HG03520 (cell line): Measurements from ENCODE around the gene GRAMD1B.
A peak's percentile ranks its signal among the peaks of the same experiment; 100 is the strongest.

Experiments used
- ATAC-seq: cut with Tn5 transposase; IDR thresholded peaks from one replicate; pipeline ENCODE4 v1.9.1; 2021; ENCODE audit warnings: mild to moderate bottlenecking, moderate library complexity; ENCODE audit not compliant: unreplicated experiment

The GRAMD1B gene

DNA sequence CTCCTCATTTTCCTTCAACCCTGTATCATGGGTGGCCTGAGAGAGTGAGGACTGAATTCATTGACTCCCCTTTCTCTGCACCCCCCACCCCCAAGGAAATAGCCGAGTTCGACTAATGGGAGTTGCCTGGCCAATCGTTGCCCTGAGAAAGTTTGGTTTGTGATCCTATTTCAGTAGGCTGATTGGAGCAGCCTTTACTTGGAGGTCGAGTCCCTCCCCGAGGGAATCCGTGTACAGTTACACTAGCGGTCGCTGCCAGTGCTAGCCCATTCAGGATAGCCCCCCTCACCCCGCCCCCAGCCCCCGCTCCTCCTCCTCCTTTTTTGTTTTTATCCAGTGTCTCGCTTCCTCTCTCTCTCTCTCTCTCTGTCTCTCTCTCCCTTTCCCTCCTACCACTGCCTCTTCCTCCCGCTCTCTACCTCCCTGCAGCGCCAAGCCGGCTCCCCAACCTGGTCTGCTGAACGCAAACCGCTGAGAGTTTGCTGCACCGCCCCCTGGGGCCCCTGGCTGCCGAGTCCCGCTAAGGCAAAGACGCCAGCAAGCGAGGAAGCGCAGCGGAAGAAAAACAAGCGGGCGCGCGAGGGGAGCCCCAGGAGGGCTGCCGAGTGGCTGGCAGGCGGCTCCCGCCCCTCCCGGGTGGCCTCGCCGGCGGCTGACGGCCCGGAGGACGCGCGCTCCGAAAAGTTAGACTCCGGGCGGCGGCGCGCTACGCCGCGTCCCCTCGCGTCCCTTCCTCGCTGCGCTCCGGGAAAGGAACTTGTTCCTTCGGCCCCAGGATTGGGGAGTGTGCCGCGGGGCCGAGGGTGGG lies at the start of gene GRAMD1B:
Gene GRAMD1B, plus strand, starts transcription at position 357 of the 808 bp plus-strand sequence. CDS start 524 bp downstream, outside the sequence.
- ATAC-seq, result peak; percentile 37

DNA sequence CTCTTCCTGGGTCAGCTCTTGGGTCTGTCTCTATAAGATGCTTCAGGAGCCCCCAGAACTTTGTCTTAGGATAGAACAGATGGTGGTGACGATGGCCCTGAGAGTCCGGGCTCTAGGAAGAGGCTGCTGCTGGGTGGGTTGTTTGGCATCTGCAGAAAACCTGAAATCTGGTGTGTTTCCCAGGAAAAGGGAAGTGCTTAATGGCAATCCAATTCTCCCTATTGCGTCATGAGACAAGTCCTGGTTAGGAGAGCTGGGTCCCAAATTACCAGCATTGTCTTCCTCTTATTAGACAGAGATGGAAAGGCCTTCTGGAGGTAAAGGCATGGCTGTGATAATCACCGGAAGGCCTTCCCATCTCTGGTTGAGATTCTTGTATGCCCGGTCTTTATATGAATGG lies 48.9 kb upstream of the GRAMD1B start:
- ATAC-seq, result no peak

DNA sequence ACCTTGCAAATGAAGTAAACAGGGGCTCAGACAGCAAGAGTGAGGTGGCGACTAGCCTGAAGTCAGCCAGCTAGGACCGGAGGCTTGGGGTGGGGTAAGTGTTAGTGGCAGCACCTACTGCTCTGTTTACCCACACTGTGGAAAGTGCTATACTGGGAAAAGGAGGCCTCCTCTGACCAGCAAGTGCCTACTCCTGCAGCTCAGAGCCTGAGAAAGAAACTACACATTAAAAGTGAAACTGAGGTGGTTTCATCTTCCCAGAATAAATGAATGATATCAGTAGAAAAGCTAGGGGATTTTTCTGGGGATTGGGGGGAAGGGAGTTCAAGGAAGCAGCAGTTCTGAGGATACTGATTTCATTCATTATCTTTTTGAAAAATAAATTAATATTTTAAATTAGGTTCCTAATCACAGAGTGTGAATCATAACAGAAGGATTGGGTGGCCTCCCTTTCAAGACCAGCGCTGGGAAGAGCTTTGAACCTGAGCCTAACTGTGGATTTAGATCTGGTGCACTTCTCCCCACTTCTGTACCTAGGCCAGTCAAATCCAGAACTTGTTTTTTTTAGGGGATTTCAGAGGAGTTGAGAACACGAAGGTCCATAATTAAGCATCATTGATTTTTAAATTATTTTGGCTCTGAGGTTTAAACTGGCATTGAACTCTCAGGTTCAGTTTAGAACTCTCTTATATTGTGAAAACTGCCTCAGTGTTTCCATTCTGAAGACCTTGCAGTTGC lies 48.1 kb upstream of the GRAMD1B start:
- ATAC-seq, result peak; percentile 64

DNA sequence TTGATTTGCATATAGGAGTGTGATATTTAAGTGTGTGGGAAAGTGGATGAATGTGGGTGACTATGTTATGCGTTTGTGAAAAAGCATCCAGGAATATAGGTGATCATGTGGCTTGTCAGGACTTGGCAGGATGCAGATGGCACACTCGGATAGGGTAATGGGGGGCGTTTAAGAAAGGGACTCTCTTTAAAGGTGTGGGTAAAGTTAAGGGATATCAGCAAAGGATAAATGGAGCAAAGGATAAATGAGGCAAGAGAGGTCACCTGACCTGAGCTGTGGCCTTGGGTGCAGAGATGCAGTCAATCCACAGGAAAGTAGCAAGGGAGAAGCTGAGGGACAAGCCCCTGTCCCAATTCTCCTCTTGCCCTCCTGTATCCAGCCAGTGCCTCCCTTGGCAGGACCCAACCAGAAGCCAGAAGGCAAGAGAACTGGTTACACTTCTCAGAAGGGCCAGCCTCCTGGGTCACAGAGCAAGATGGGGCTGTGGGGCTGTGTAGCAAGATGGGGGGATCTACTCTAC lies 47.5 kb upstream of the GRAMD1B start:
- ATAC-seq, result peak; percentile 10

DNA sequence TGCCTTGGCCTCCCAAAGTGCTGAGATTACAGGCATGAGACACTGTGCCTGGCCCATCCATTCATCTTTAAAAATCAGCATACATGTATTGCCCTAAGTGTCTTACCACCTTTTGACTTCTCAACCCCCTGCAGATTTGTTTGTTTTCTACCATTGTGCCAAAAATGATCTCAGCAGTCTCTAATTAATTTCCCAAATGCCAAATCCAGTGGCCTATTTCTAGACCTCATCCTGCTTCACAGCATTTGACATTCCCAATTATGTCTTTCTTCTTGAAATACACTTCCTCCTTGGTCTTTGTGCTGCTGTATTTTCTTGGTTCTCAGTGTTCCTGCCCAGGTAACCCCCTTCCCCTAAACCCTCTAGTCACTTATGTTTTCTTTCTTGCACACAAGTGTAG lies 46.0 kb upstream of the GRAMD1B start:
- ATAC-seq, result no peak

DNA sequence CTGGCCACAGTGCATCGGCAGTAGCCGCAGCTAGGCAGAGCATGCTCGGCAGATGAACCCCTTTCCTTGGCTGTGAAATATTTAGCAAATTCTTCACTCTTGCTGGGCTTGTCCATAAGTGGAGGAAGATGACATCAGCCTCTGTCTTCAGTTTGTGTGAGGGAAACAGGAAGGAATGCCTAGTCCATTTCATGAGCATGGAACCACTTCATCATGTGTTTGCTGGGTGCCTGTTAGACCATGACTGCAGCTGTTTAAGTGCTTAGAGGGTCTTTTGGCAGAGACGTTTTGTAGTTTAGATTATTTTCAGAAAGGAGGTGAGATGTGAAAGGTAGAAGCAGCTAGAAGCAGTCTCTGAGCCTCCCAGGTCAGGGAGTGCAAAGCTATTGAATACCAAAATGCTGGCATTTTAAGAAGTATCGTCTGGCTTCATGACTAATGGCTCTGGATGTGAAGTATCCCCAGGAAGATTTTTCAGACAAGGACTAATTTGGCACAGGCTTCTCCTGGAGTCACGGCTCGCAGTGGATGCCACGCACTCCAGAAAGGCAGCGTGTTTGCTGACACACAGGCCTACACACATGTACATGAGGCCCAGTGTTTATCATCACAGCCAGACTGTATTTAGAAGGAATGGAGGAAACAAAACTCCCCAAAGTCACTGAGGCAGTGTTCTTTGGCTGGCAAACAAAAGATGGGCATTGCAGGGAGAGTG lies 43.1 kb upstream of the GRAMD1B start:
- no peak for ATAC-seq

DNA sequence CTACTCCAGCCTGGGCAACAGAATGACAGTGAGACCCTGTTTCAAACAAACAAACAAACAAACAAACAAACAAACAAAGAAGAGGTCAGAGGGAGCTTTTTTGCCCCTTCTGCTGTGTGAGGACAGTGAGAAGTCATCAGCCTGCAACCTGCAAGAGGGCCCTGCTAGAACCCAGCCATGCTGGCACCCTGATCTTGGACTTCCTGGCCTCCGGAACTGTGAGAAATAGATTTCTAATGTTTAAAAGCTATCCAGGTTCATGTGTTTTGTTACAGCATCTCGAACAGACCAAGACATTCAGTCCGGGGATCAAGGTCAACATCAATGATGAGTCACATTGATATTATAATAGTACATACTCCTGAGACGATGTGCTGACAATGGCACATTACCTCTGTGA lies 41.4 kb upstream of the GRAMD1B start:
- no peak for ATAC-seq

DNA sequence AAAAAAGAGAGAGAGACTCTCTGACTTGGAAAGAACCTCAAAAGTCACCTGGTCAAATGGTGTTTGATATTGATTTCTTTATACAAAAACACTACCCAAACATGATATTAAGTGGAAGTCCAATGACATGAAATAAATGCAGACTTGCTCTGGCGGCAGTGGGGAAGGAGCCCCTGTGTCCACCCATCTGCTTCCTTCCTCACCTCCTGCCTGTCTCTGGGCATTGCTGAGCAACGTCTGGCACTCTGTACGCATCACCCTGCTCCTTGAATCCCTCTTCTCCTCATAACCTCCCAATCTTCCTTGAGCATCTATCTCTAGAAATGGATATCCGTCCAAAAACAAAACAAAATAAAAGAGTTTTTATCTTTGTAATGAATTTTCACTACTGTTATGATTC lies 39.9 kb upstream of the GRAMD1B start:
- ATAC-seq, result no peak

DNA sequence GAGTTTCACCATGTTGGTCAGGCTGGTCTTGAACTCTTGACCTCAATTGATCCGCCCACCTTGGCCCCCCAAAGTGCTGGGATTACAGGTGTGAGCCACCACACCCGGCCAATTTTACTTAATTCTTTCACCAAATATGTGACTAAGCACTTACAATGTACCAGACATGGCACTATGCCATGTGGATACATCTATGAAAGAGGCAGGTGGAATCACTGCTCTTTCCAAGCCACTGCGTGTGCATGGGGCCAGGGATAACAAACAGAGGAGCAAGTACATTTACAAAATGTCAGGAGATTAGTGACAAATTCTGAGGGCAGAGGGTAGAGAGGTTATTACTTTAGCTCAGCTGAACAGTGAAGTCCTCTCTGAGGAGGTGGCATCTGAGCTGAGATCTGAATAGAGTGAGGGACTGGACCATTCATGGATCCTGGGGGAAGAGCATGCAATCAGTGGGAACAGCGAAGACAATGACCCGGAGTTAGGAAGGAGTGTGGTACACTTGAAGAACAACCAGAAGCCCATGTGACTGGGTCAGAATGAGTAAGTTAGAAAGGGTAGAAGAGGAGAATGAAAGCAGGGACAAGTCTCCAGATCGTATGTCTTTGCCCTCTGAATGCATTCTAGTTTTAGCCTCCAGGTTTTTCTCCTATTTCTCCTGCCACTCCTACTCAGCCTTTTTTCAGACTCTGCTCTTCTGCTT lies 38.3 kb upstream of the GRAMD1B start:
- ATAC-seq, result no peak

DNA sequence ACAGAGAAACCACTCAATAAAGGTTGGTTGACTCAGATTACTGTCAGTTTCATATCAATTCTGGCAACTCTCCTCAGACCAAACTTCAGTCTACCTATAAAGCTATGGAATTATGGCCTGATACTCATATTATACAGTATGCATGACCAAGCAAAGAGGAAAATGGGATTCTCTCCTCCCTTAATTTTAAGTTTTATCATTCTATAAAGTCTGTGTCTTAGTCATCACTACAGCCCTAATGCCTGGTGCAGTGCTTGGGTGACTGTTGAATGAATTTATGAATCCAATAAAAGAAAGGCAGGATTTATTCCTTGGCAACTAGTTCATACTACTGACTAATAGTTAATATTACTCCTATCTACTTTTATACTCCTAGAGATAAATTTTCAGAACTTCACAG lies 37.6 kb upstream of the GRAMD1B start:
- ATAC-seq, result no peak

DNA sequence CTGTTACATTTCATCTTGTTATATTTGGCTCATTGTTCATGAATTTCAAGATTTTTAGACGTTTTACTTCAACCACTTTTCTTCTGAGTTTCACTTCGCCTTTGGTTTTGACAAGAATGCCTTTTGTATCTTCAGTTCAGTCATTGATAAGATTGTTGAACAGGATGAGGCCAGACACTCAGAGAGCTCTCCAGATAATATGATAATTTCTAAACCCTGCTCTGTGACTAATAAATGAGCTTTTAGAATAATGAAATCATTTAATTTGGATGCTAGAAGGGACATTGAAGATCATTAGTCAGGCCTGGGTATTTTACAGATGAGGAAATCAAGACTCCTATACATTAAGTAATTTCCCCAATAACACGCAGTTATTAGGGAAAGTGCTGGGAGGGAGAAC lies 37.2 kb upstream of the GRAMD1B start:
- ATAC-seq, result no peak

DNA sequence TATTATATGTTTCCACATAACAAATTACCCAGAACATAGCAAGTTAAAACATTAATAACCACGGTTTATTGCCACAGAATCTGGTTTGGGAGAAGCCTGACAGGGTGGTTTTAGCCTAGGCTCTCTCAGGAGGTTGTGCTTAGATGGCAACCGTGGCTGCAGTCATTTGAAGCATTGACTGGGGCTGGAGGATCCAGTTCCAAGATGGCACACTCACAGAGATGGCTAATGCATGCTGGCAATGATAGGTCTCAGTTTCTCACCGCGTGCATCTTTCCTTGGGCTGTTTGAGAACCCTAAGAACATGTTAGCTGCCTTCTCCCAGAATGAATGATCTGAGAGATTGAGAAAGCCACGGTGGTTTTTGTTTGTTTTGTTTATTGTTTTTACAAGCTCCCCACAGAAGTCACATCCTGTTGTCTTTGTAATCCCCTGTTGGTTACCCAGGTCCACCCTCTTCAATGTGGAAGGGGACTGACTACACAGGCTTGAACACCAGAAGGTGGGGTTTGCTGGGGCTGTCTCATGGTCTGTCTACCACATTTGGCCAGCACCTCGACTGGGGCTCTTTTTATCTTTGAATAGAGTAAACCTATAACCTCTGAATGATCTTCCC lies 36.6 kb upstream of the GRAMD1B start:
- no peak for ATAC-seq

DNA sequence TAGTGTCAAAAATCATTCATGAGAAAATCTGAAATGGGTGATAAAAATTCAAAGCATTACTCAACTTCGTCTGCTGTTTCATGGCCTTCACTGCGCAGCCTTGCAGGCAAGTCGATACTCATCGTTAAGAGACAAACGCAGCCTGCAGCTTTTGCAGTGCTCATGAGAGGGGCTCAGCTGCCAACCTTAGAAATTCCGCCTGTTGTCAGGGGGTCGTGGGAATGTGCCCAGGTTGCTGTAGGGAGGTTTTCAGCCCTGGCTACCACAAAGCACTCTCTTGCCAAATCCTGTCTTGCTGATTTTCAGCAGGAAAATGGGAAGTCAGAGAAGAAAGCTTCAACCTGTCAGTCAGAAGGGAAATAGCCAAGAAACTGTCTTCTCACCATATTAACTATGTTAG lies 25.4 kb upstream of the GRAMD1B start:
- no peak for ATAC-seq

DNA sequence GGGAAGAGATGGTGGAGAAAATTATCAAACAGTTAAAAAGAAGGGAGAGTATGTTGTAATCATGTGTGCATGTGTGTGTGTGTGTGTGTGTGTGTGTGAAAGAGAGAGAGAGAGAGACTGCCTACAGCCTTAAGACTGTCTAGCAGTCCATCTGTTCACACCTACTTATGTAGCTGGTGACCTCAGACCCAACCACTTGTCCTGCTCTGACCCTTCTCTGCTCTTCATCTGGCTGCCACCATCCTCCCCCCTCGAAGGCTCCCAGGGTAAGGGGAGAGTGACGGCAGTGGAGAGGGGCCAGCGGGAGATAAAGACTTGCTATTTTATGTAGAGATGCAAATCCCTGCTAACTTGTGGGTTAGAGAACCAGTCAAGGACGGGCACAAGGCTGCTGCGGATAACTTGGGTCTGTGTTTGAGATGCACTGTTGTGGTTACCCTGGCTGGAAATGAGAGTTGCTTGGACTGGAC lies 24.9 kb upstream of the GRAMD1B start:
- no peak for ATAC-seq

DNA sequence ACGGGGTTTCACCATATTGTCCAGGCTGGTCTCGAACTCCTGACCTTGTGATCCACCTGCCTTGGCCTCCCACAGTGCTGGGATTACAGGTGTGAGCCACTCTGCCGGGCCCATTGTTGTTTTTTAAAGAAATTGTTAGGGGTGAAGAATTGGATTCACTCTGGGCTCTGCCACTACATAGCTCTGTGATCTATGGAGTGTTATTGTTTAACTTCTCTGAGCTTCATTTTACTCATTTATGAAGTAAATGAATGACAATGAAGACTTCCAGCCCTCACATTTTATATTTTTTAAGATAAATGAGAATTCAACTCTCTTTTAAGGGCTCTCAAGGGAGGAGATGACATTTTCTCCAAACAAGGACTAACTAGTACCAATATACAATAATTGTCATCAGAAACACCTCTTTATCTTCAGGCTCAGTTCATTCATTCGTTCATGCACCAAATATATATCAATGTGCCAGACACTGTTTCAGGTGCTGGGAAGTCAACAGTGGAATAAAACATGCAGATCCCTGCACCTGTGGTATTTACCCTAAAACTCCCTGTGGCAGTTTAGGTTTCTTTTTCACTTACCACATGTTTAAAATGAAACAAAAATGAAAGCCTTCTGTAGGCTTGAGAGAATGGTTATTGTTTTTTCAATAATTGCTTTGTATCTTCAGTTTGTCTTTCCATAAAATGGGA lies 23.5 kb upstream of the GRAMD1B start:
- peak; percentile 50 for ATAC-seq

DNA sequence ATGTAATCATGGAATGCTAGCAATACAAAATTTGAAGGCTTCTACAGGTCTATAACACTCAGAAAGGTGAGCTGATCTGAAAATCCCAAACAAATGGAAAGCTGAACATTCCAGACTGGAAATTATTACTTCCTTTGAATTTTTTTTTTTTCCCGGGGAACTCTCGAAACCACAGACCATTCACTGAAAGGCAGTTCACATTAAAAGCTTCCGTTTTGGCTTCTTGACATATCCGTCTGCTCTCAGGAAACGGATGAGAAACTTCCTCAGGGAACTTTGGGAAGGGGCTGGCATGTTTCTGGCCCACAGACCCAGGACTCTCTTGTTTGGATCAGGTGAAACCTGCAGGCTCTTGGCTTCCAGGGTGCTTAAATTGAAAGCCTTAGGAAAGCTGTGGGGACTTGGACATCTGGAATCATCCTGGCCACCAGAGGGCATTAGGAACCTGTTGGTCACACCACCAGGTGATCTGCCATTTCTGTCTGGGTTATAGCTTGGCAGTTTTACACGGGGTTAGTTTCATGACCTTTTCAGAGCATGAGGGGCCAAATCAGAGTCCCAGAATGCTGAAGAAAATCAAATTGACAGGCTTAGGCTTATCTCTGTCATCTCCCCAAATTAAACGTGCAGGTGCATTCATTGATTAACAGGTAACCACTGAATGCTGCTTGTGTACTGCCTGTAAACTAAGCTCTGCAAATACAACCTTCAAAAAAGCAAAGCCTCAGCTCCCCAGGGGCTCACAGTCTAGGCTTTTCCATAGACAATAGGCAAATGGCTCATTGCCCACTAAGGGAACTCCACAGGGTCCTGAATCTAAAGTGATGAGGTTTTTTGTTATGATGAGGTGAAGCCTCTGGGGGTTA lies 22.7 kb upstream of the GRAMD1B start:
- ATAC-seq, result no peak

DNA sequence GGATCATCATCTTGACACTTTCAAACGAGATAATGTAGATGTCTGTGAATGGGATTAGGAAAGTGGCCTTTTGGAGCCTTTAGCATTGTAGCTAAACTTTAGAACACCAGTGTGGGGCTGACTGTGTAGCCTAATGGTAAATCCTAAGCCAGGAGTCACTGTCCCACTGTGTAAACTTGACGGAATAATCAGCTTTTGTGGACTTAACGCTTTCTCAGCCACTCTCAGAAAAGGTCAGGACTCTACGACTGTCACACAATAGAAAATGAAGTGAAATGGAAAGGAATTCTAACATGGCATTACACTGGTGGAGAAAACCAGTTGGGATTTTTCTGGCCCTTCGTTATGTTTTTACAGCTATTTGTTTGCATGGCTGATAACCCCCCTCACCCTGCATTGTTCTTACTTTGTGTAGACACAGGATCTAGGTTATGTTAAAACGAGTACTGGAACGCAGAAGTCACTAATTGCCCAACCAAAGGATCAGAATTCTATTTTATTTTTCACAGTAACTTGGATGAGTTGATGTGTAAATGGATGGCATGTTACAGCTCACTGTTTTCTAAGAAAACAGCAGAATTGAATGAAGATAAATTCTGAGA lies 22.0 kb upstream of the GRAMD1B start:
- ATAC-seq, result no peak
